ENCODE results near the gene LSM7.
"Not testable (repeated sequence)": the region's sequence is repeated elsewhere in the genome, so short reads cannot be mapped to it uniquely, and the experiment has no call there.

Gene LSM7

DNA sequence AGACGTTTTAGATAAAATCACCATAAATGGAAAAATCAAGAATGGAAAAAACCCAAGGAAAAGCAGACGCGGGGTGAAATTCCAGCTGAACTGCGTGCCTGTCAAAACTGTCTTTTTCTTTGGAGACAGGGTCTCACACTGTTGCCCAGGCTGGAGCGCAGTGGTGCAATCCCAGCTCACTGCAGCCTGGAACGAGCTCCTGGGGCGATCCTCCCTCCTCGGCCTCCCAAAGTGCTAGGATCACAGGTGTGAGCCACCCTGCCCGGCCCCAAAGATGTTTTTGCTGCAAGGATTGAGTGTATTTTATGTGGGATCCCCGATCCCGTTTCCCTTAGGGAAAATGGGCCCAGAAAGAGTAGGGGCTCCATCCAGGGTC, 45.5 kb downstream of the LSM7 start:
- TF ChIP-seq, protein P1, sequence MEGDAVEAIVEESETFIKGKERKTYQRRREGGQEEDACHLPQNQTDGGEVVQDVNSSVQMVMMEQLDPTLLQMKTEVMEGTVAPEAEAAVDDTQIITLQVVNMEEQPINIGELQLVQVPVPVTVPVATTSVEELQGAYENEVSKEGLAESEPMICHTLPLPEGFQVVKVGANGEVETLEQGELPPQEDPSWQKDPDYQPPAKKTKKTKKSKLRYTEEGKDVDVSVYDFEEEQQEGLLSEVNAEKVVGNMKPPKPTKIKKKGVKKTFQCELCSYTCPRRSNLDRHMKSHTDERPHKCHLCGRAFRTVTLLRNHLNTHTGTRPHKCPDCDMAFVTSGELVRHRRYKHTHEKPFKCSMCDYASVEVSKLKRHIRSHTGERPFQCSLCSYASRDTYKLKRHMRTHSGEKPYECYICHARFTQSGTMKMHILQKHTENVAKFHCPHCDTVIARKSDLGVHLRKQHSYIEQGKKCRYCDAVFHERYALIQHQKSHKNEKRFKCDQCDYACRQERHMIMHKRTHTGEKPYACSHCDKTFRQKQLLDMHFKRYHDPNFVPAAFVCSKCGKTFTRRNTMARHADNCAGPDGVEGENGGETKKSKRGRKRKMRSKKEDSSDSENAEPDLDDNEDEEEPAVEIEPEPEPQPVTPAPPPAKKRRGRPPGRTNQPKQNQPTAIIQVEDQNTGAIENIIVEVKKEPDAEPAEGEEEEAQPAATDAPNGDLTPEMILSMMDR (conservative IDR thresholded peaks at IDR 0.05): no peak
- H3K27ac ChIP-seq: no peak overlapping the region

DNA sequence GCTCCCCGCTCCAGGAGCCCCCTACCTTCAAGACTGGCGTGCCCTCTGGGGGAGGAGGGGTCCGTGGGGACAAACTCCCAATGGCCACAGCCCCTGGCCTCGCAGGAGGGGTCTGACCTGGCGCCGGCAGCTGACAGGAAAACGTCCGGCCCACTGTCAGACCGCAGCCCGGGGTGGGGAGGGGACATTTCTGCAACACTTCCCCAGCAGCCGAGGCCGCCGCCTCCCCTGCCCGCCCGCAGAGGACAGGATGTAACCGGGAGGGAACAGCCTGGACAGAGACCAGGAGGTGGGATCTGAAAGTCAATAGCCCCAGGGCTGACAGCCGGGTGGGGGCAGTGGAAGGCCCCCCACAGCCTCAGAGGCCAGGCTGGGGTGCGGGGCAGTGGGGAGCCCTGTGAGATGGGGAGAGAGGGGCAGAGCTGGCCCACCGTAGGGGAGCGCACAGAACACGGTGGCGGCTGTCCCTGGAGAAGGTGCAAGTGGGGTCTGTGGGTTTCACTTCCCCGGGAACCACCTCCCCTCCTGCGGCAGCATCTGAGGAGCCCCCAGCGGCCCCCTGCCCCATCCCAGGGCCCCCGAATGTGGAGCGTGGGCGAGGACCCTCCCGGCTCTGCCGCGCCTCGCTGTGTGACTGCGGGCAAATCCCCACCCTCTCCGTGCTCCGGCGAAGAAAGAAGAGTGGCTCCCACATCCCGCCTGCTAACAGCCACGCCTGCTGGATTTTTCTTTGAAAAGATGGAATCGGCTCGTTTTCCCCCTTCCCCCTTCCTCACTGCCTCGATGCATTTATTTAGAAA, 46.1 kb downstream of the LSM7 start, which contains the start of gene PEAK3:
PEAK3 (minus strand) TSS at position 114 of the 800 bp plus-strand sequence. CDS start 1,244 bp downstream, outside the sequence.
- TF ChIP-seq, protein P1 (conservative IDR thresholded peaks at IDR 0.05): no peak
- no peak within 1 kb of the TSS for H3K27ac ChIP-seq

DNA sequence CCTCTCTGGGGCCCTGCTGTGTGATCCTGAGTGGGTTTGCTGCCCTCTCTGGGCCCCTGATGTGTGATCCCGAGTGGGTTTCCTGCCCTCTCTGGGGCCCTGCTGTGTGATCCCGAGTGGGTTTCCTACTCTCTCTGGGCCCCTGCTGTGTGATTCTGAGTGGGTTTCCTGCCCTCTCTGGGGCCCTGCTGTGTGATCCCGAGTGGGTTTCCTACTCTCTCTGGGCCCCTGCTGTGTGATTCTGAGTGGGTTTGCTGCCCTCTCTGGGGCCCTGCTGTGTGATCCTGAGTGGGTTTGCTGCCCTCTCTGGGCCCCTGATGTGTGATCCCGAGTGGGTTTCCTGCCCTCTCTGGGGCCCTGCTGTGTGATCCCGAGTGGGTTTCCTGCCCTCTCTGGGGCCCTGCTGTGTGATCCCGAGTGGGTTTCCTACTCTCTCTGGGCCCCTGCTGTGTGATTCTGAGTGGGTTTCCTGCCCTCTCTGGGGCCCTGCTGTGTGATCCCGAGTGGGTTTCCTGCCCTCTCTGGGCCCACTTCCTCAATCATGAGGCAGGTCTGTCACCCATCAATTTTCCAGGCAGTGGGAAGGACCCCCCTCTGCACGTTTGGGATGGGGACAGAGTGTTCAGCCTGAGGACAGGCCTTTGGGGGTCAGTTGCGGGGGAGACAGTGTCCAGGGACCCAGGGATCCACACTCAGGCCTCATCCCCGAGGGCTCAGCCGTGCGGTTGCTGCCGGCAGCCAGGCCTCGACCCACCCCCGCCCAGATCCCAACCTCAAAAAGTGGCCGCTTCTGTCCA, 46.9 kb downstream of the LSM7 start:
- not testable (repeated sequence) for H3K27ac ChIP-seq

DNA sequence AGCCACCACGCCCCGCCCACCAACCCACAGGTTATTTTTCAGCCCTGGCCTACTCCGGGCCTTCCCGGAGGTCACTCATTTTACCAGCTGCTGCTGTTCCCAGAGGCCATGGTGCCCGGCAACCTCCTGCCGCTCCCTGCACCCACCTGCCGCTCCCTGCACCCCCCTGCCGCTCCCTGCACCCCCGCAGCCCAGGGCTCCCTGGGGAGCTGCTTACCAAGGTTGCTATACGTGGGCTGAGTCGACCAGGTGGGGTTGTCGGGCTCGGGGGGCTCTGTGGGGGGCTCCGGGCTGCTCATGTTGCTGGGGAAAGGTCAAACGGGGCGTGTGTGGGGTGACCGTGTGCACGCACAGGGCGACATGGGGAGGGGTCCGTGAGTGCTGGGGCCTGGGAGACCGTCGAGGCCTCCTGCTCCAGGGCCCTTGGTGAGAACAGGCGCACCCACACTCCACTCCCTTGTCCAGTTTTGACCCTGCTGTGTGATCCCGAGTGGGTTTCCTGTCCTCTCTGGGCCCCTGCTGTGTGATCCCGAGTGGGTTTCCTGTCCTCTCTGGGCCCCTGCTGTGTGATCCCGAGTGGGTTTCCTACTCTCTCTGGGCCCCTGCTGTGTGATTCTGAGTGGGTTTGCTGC, 47.6 kb downstream of the LSM7 start:
- TF ChIP-seq, protein P1 (conservative IDR thresholded peaks at IDR 0.05): no peak

DNA sequence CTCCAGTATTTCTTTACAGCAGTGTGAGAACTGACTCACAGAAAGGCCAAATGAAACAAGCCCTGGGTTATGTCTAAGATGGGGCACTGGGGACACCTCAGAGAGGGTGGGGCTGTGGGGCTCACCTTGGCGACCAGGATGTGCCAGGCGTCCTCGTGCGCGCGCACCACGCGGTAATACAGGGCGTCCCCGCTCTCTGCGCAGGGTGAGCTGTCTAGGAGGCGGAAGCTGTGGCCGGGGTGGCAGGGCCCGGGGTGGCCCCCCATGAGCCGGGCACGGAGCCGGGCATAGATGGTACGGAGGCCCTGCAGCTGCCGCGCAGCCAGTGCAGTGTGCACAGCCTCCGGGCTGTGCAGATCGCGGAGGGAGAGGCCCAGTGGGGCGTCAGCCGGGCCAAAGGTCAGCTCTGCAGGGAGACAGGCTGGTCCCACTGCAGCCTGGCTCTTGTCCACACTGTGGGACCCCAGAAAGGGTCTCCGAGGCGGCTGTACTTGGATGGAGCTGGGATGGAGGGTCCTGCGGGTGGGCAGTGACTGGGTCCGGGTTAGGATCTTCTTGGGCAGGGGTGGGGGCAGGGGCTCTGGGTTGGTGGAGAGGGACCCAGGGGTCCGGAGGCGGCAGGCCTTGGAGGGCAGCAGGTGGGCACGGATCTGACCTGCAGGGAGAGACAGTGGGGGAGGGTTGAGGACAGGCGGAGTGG, 49.8 kb downstream of the LSM7 start:
- H3K27ac ChIP-seq: no peak overlapping the region
- TF ChIP-seq, protein P1 (conservative IDR thresholded peaks at IDR 0.05): no peak

More for the DNA sequence above, 47.6 kb downstream of the LSM7 start:
- no peak overlapping the region for H3K27ac ChIP-seq

DNA sequence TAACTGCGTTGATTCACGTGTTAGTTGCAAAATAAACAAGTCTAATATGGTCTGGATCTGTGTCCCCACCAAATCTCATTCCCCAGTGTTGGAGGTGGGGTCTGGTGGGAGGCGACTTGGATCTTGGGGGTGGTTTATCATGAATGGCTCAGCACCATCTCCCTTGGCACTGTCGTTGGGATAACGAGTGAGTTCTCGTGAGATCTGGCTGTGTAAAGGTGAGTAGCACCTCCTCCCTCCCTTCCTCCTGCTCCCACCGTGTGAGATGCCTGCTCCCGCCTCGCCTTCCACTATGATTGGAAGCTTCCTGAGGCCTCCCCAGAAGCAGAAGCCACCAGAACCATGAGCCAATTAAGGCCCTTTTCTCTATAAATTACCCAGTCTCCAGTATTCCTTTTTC, 51.2 kb downstream of the LSM7 start:
- TF ChIP-seq, protein P1 (conservative IDR thresholded peaks at IDR 0.05): no peak
- H3K27ac ChIP-seq: no peak overlapping the region

DNA sequence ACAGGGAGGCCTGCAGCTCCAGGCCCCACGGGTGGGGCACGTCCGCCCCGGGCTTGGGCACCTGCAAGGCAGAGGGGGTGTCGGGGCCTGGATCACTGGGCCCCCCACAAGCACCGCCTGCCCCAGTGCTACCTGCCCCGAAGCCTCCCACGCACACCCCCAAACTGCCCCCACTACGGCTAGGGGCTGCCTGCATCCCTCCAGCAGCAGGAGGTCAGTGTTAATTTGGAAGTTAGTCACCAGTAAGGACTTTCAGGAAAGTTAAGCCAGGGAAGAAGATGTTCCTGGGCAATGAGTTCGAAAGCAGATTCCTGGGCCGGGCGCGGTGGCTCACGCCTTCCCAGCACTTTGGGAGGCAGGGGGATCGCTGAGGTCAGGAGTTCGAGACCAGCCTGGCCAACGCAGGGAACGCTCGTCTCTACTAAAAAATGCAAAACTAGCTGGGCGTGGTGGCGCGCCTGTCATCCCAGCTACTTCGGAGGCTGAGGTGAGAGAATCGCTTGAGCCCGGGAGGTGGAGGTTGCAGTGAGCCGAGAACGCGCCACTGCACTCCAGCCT, 51.9 kb downstream of the LSM7 start:
- no peak overlapping the region for H3K27ac ChIP-seq
- TF ChIP-seq, protein P1 (conservative IDR thresholded peaks at IDR 0.05): no peak

Data from VCaP (cell line).